Upper lobe of left lung (tissue), 6 donors: Measurements from ENCODE around the gene HMGB2. TPM values are rescaled to one million over a fixed set of nuclear protein-coding genes. Genes with fewer than 3 reads are reported as not detected.

ENCODE experiments used
- ATAC-seq, 2 donors: fragments of 200-7000 bp; cut with Tn5 transposase; one replicate each; pipeline ENCODE4 v1.9.1; 2022; ENCODE audit warnings: mild to moderate bottlenecking in 2 of 2, moderate library complexity in 2 of 2; ENCODE audit not compliant: low FRiP score in 2 of 2
- DNase-seq, 2 donors: peaks; one replicate each; pipeline ENCODE4 v3.0.0-alpha.2; 2019 to 2020
- H3K27ac ChIP-seq, 4 donors: fragments of 200-600 bp; sonication (generic); one replicate each; pipeline ENCODE4 v1.5.1; 2016 to 2019
- H3K27me3 ChIP-seq, 4 donors: fragments of 200-600 bp; sonication (generic); one replicate each; pipeline ENCODE4 v1.5.1; 2017 to 2019
- H3K36me3 ChIP-seq, 4 donors: fragments of 200-600 bp; sonication (generic); one replicate each; pipeline ENCODE4 v1.5.1; 2016 to 2019
- H3K4me1 ChIP-seq, 4 donors: fragments of 200-600 bp; sonication (generic); one replicate each; pipeline ENCODE4 v1.5.1; 2018 to 2019
- H3K4me3 ChIP-seq, 4 donors: fragments of 200-600 bp; sonication (generic); one replicate each; pipeline ENCODE4 v1.5.1; 2017 to 2019; ENCODE audit warnings: mild to moderate bottlenecking in 2 of 4, moderate library complexity in 1 of 4
- H3K9me3 ChIP-seq, 4 donors: fragments of 200-600 bp; sonication (generic); one replicate each; pipeline ENCODE4 v1.5.1; 2018 to 2019
- CTCF ChIP-seq, 6 experiments: fragments of 450-650 bp in 4 of 6; fragments of 200-600 bp in 2 of 6; sonication (generic) in 2 of 6; IDR thresholded peaks; one replicate each; pipeline ENCODE4 v1.5.1; 2016 to 2019; ENCODE audit warnings: antibody characterized with exemption in 6 of 6
- EP300 ChIP-seq, 4 donors: sonication (generic); formaldehyde crosslinking; IDR thresholded peaks; one replicate each; pipeline ENCODE4 v1.5.1; 2017; ENCODE audit warnings: antibody characterized with exemption in 4 of 4, control low read depth in 2 of 4
- POLR2A ChIP-seq, 4 donors: fragments of 450-650 bp; IDR thresholded peaks; one replicate each; pipeline ENCODE4 v1.5.1; 2016 to 2017; ENCODE audit warnings: antibody characterized with exemption in 4 of 4, mild to moderate bottlenecking in 2 of 4
- POLR2AphosphoS5 ChIP-seq, 2 donors: sonication (generic); formaldehyde crosslinking; IDR thresholded peaks; one replicate each; pipeline ENCODE4 v1.5.1; 2017; ENCODE audit warnings: antibody characterized with exemption in 2 of 2
- WGBS, 2 donors: methylation state at CpG; one replicate each; pipeline ENCODE4 v1.1.5; 2017 to 2018; 5-methylcytosine and 5-hydroxymethylcytosine counted together
- total RNA-seq, 6 donors: library from RNA; depleted of rRNA in 4 of 6; stranded (reverse); fragments of >200 nt in 4 of 6; gene quantifications; one replicate each; pipeline versions ENCODE4 v1.1.0 to v1.2.1, GENCODE V29; 2016 to 2021
- donor health status: DM: no; HTN: no; CAD: no; lungs with moderate emphysema.
- donor health status: DM: no; HTN: yes; CAD: no; lungs with severe emphysema.

Gene HMGB2
- total RNA-seq, 6 donors from 2014 or later: 37.5 to 72.7 (median 54.8) TPM

GRCh38 chr4:173314715-173315114, 19.4 kb downstream of the HMGB2 start:
- no peaks in the 10 kb centered on the region for H3K9me3 ChIP-seq
- ATAC-seq (no peak), DNase-seq (no peak)
- H3K36me3 ChIP-seq: peaks cover 0 to 12% (median 6%) of the 10 kb centered on the region in 4 donors
- H3K27ac ChIP-seq: no peak overlapping the region
- H3K27me3 ChIP-seq: no peaks in the 10 kb centered on the region
- WGBS, 2 donors: 82 to 87% methylated on average over 3 of the region's 3 CpGs
- TF ChIP-seq POLR2AphosphoS5 (IDR thresholded peaks at IDR 0.05) (no peak), CTCF (IDR thresholded peaks at IDR 0.05) (no peak), POLR2A (IDR thresholded peaks at IDR 0.05) (no peak), EP300 (IDR thresholded peaks at IDR 0.05) (no peak)
- no peak overlapping the region for H3K4me3 ChIP-seq
- H3K4me1 ChIP-seq: peaks cover 0 to 3% (median 0%) of the 10 kb centered on the region in 4 donors

- no peak for TF ChIP-seq EP300 (IDR thresholded peaks at IDR 0.05)
- TF ChIP-seq POLR2AphosphoS5 (IDR thresholded peaks at IDR 0.05): no peak
- H3K27me3 ChIP-seq: no peaks in the 10 kb centered on the region
- no peak for ATAC-seq
- whole genome bisulfite sequencing, 2 donors: 87 to 88% methylated on average over 4 of the region's 4 CpGs
- no peak for DNase-seq
- H3K9me3 ChIP-seq: no peaks in the 10 kb centered on the region
- H3K27ac ChIP-seq: no peak overlapping the region
- peaks cover 0 to 11% (median 6%) of the 10 kb centered on the region in 4 donors for H3K36me3 ChIP-seq
- no peaks in the 10 kb centered on the region for H3K4me1 ChIP-seq
- H3K4me3 ChIP-seq: no peak overlapping the region
These were observed 22.8 kb downstream of the HMGB2 start for GRCh38 chr4:173311368-173311767.

GRCh38 chr4:173307778-173308177, 26.4 kb downstream of the HMGB2 start:
- Histone ChIP-seq H3K4me1 (no peaks in the 10 kb centered on the region), H3K4me3 (no peak overlapping the region), H3K27ac (no peak overlapping the region), H3K9me3 (no peaks in the 10 kb centered on the region), H3K27me3 (no peaks in the 10 kb centered on the region), H3K36me3 (peaks cover 0 to 6% (median 0%) of the 10 kb centered on the region in 4 donors)
- DNase-seq: no peak
- 94 to 100% methylated on average over 3 of the region's 3 CpGs for WGBS, 2 donors
- no peak for ATAC-seq
- no peak for TF ChIP-seq POLR2A (IDR thresholded peaks at IDR 0.05)
- TF ChIP-seq CTCF (IDR thresholded peaks at IDR 0.05): no peak
- no peak for TF ChIP-seq POLR2AphosphoS5 (IDR thresholded peaks at IDR 0.05)
- no peak for TF ChIP-seq EP300 (IDR thresholded peaks at IDR 0.05)

- no peaks in the 10 kb centered on the region for H3K9me3 ChIP-seq
- TF ChIP-seq POLR2A (IDR thresholded peaks at IDR 0.05) (no peak), CTCF (IDR thresholded peaks at IDR 0.05) (peak; percentile 39 to 55 (median 51)), POLR2AphosphoS5 (IDR thresholded peaks at IDR 0.05) (no peak), EP300 (IDR thresholded peaks at IDR 0.05) (no peak)
- H3K4me3 ChIP-seq: no peak overlapping the region
- ATAC-seq: peak in 1 of 2 donors; percentile 67
- DNase-seq: no peak
- H3K27me3 ChIP-seq: no peaks in the 10 kb centered on the region
- no peaks in the 10 kb centered on the region for H3K4me1 ChIP-seq
- peaks cover 0 to 9% (median 2%) of the 10 kb centered on the region in 4 donors for H3K36me3 ChIP-seq
- 39 to 40% methylated on average over 5 of the region's 5 CpGs for WGBS, 2 donors
- H3K27ac ChIP-seq: no peak overlapping the region
These were observed 32.5 kb downstream of the HMGB2 start for GRCh38 chr4:173301518-173302201.

- Histone ChIP-seq H3K9me3 (no peaks in the 10 kb centered on the region), H3K4me3 (no peak overlapping the region), H3K27me3 (no peaks in the 10 kb centered on the region), H3K27ac (no peak overlapping the region), H3K36me3 (peaks cover 0 to 9% (median 4%) of the 10 kb centered on the region in 4 donors), H3K4me1 (no peaks in the 10 kb centered on the region)
- TF ChIP-seq EP300 (IDR thresholded peaks at IDR 0.05) (no peak), CTCF (IDR thresholded peaks at IDR 0.05) (no peak), POLR2AphosphoS5 (IDR thresholded peaks at IDR 0.05) (no peak), POLR2A (IDR thresholded peaks at IDR 0.05) (no peak)
- no peak for DNase-seq
- 82 to 86% methylated on average over 1 of the region's 1 CpG for WGBS, 2 donors
- no peak for ATAC-seq
These were observed 39.7 kb downstream of the HMGB2 start for GRCh38 chr4:173294444-173294843.
